ENCODE measurements around the gene KANK3. TPM values are rescaled to one million over a fixed set of nuclear protein-coding genes. Genes with fewer than 3 reads are reported as not detected.

Gene KANK3
- 0.11 and 0.26 TPM in 2 replicates for total RNA-seq

DNA sequence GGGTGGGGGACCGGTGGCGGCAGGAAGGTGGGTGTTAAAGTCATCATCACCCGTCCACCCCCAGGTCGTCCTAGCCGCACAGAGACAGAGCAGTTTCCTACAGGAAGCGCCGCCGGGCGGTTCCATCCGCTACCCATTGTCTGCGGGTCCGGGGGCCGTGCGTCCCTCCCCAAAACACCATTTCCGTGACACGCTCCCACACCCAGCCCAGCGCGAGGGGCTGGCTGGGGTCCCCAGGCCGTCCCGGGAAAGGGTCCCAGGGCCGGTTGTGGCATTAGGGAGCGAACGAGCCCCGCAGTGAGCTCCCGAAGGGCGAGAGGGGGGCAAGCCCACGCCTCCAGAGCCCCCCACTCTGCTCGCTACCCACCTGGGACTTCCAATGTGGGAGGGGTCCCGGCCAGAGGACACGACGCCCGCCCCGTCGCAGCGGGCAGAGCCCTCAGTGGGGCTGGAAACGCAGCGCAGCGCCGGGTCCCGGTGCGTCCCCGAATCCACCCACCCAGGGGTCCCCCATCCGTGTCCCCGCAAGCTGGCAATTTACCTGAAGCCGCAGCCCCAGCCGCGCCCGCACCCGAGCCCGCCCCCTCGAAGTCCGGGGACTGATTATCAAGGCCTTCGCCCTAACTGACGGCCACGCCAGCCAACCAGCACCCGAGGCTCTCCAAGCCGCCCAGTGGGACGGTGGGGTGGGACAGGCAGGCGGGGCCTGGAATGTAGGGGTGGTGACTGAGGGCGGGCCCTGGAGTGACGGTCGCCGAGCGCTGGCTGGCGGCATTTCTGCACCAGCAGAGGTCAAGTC, at the start of gene KANK3:
TSS of gene KANK3 (minus strand) at position 579 of the 799 bp plus-strand sequence. CDS start 5,434 bp downstream, outside the sequence.

DNA sequence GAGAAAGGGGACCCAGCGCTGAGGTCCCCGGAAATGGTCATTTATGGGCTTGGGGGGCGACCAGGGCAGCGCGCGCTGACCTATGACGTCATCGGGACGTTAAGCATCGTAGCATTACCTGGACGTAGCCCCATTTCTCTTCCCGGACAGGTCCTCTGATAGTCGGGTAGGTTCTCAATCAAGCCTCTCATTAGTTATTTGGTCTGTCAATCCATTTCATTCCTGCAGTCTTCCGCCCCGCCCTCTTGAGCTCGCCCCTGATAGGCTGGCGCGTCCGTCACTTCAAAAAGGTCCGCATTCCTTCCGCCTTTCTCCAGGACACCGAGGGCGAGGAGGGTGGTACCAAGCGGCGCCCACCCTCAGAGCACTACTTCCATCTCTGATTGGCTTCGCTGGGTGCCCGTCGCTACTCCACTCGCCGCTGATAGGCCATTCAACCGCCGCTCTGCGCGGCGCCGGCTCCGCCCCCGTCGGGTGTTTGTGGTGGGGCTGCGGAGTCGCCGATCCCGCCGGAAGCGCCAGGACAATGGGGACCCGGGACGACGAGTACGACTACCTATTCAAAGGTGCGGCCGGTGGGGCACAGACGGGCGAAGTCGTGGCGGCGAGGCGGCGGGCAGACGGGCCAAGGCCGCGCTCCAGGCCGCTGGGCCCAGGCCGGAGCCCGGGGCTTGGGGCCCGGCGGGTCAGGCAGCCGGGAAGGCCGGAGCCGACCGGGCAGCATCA, 47.0 kb upstream of the KANK3 start, which contains the start of gene RAB11B:
TSS of gene RAB11B (plus strand) at position 470 of the 726 bp plus-strand sequence. CDS start at position 527, 57 bp downstream.

DNA sequence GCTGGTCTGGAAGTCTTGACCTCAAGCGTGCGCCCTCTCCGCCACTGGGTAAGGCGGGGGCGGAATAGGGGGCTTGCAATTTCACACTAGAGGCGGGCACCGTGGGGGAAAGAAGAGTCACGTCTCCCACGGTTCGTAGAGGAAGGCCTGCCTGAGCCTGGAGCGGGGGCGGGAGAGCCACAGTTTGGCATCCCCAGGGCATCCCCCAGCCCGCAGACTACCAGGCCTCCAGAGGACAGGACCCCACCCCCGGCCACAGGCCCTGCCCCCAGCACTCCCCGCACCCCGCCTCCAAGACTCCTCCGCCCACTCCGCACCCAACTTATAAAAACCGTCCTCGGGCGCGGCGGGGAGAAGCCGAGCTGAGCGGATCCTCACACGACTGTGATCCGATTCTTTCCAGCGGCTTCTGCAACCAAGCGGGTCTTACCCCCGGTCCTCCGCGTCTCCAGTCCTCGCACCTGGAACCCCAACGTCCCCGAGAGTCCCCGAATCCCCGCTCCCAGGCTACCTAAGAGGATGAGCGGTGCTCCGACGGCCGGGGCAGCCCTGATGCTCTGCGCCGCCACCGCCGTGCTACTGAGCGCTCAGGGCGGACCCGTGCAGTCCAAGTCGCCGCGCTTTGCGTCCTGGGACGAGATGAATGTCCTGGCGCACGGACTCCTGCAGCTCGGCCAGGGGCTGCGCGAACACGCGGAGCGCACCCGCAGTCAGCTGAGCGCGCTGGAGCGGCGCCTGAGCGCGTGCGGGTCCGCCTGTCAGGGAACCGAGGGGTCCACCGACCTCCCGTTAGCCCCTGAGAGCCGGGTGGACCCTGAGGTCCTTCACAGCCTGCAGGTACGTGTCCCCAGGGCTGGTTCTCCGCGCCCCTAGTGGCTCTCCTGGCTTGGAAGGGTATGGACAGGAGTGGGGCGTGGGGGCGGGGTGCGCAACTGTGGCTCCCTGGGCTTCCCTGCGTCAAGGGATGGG, 21.0 kb upstream of the KANK3 start, which contains the start of gene ANGPTL4:
TSS of gene ANGPTL4 (plus strand) at position 353 of the 969 bp plus-strand sequence. CDS start at position 520, 167 bp downstream.

DNA sequence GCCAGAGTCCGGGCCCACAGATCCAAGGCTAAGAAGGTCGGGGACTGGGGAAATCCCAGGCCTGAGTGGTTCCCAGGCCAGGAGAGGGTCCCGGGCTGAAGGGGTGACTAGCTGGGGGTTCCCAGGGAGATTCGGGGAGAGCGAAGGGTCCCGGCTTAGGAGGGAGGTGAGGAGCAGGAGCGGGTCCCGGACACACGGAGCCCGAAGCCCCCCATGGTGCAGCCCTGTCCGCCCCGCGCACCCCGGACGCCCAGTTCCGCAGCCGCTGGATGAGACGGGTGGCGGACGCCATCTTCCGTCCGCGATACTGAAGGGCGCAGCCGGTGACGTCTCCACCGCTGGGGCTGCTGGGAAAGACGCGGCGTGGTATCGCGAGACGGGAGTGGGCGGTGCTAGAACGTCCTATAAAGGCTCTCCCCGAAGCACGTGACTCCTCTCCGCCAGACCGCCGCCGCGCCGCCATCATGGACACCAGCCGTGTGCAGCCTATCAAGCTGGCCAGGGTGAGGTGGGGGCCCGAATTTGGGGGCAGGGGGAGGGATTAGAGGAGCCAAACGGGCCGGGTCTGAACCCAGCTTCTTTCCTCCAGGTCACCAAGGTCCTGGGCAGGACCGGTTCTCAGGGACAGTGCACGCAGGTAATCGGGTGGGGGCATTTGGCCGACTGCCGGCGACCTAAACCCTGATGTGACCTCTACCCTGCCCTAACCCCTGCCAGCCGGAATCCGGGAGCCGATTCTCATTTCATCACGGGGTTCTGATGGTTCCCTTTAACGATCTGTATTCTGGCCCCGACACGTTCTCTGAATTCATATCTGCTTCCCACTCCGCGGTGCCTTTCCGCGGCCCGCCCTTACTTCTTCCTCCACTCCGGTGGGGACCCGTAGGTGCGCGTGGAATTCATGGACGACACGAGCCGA, 21.7 kb downstream of the KANK3 start, which contains the start of the genes NDUFA7 and RPS28:
TSS of gene NDUFA7 (minus strand) at position 309 of the 919 bp plus-strand sequence. CDS start at position 292, 17 bp downstream.
TSS of gene RPS28 (plus strand) at position 430 of the 919 bp plus-strand sequence. CDS start at position 465, 35 bp downstream.

DNA sequence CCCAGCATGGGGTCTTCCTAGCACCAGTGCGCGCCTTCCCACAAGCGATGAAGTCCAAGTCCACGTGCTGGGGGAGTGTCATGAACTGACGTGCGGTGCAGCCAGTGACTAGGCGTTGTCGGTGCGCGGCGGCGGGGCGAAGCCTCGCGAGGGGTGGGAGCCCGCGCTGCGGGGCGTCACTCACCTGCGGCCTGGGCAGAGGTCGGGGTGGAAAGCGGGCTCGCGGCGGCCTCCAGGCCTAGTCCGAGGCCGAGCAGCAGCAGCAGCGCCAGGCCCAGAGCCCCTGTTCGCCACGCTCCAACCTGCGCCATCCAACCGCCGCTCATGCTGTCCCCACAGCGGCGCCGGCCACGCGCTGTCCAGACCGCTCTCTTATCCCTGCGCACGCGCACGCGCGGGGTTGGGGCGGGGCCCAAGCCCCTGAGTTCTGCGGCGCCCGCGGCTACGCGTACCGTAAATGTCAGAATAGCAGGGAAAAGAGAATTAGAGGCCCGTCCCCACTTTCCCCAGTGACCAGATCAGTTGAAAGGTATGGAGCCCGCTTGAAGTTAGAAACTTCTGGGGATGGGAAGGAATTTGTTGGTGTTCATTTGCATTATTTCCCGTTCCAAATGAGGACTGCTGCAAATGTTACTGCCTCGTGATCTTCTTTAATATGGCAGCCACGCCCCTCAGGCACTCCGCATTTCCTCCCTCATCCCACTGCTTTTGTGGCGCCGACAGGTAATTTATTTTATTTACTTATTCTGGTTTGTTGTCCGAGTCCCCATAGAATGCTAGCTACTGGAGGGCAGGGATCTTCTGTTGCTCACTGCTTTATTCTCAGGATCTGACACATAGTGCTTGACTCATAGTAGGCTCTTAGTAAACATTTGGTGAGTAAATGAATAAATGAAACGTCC, 34.8 kb downstream of the KANK3 start, which contains the start of gene CD320:
TSS of gene CD320 (minus strand) at position 394 of the 902 bp plus-strand sequence. CDS start at position 326, 68 bp downstream.

Small RNAs within 50 kb of the gene (small RNA-seq; reads per million reads assigned to genes)
- gene MIR4999 = not detected

Other genes starting within 250 kb of the KANK3 start
- gene FBN3, start 193.7 kb downstream of the KANK3 start, total RNA-seq = not detected in 2 replicates
- 20.6 and 28.9 TPM in 2 replicates for gene CERS4, start 133.9 kb downstream of the KANK3 start, total RNA-seq
- 18.6 and 25.6 TPM in 2 replicates for gene CD320, start 34.9 kb downstream of the KANK3 start, total RNA-seq
- 14.9 and 18.0 TPM in 2 replicates for gene NDUFA7, start 21.9 kb downstream of the KANK3 start, total RNA-seq
- 99.4 and 123 TPM in 2 replicates for gene RPS28, start 21.8 kb downstream of the KANK3 start, total RNA-seq
- 10.3 and 15.3 TPM in 2 replicates for gene ANGPTL4, start 20.9 kb upstream of the KANK3 start, total RNA-seq
- 18.0 and 20.3 TPM in 2 replicates for gene RAB11B, start 47.1 kb upstream of the KANK3 start, total RNA-seq
- 45.9 and 46.8 TPM in 2 replicates for gene MARCHF2, start 70.0 kb upstream of the KANK3 start, total RNA-seq
- 48.4 and 51.6 TPM in 2 replicates for gene HNRNPM, start 101.7 kb upstream of the KANK3 start, total RNA-seq
- under 0.01 TPM in 1 of 2 replicates, not detected in the other for gene PRAM1, start 159.4 kb upstream of the KANK3 start, total RNA-seq
- gene ZNF414, start 170.9 kb upstream of the KANK3 start, total RNA-seq = 3.7 and 6.4 TPM in 2 replicates
- 0.22 and 0.26 TPM in 2 replicates for gene MYO1F, start 234.2 kb upstream of the KANK3 start, total RNA-seq

Measured in articular chondrocyte of knee joint (primary cell).